Measurements from ENCODE around the gene NUBP2. TPM values are rescaled to one million over a fixed set of nuclear protein-coding genes. Genes with fewer than 3 reads are reported as not detected.

NUBP2 gene
- total and polyA plus RNA-seq, 4 donors = 28.9 to 80.9 (median 54.1) TPM

- H3K27ac ChIP-seq (ENCODE audit: low read depth in 1 of 2, low read length in 2 of 2) = no peak overlapping the region
- peaks cover 0 to 34% (median 5%) of the 10 kb centered on the region in 4 donors for H3K36me3 ChIP-seq (ENCODE audit: control insufficient read depth in 4 of 4, insufficient read depth in 3 of 4, low read depth in 1 of 4, low read length in 3 of 4)
- no peak for DNase-seq (ENCODE audit: low spot score)
- H3K9ac ChIP-seq (ENCODE audit: low read depth in 1 of 2, low read length in 2 of 2) = no peak overlapping the region
- 91% methylated on average over 51 of the region's 51 CpGs for WGBS
- no peak overlapping the region for H3K4me3 ChIP-seq (ENCODE audit: low read depth in 1 of 3, low read length in 3 of 3)
- TF ChIP-seq RAD21 (IDR thresholded peaks at IDR 0.05) = no peak
- peaks cover 8 to 61% (median 39%) of the 10 kb centered on the region in 4 donors for H3K4me1 ChIP-seq (ENCODE audit: control insufficient read depth in 4 of 4, insufficient read depth in 4 of 4, low read length in 3 of 4)
- no peaks in the 10 kb centered on the region for H3K9me3 ChIP-seq (ENCODE audit: control insufficient read depth in 4 of 4, low read length in 3 of 4)
- H3K27me3 ChIP-seq (ENCODE audit: control insufficient read depth in 4 of 4, insufficient read depth in 4 of 4, low read length in 3 of 4) = no peaks in the 10 kb centered on the region
These were observed 3.7 kb downstream of the NUBP2 start for GRCh38 chr16:1786242-1787055.

GRCh38 chr16:1787056-1787321, 4.2 kb downstream of the NUBP2 start:
- H3K9me3 ChIP-seq (ENCODE audit: control insufficient read depth in 4 of 4, low read length in 3 of 4) = no peaks in the 10 kb centered on the region
- H3K27ac ChIP-seq (ENCODE audit: low read depth in 1 of 2, low read length in 2 of 2) = no peak overlapping the region
- H3K36me3 ChIP-seq (ENCODE audit: control insufficient read depth in 4 of 4, insufficient read depth in 3 of 4, low read depth in 1 of 4, low read length in 3 of 4) = peaks cover 0 to 34% (median 5%) of the 10 kb centered on the region in 4 donors
- no peak for DNase-seq (ENCODE audit: low spot score)
- H3K27me3 ChIP-seq (ENCODE audit: control insufficient read depth in 4 of 4, insufficient read depth in 4 of 4, low read length in 3 of 4) = no peaks in the 10 kb centered on the region
- H3K9ac ChIP-seq (ENCODE audit: low read depth in 1 of 2, low read length in 2 of 2) = no peak overlapping the region
- H3K4me3 ChIP-seq (ENCODE audit: low read depth in 1 of 3, low read length in 3 of 3) = no peak overlapping the region
- no peak for TF ChIP-seq FOXA1 (IDR thresholded peaks at IDR 0.05)
- no peak for TF ChIP-seq REST (IDR thresholded peaks at IDR 0.05)
- TF ChIP-seq SP1 (IDR thresholded peaks at IDR 0.05) = no peak
- no peak for TF ChIP-seq CTCF (IDR thresholded peaks at IDR 0.05; ENCODE audit: low read depth, low read length, missing input control)
- TF ChIP-seq RAD21 (IDR thresholded peaks at IDR 0.05) = no peak
- TF ChIP-seq FOXA2 (IDR thresholded peaks at IDR 0.05) = no peak
- TF ChIP-seq RXRA (IDR thresholded peaks at IDR 0.05) = no peak
- WGBS = 94% methylated on average over 6 of the region's 6 CpGs
- peaks cover 7 to 62% (median 41%) of the 10 kb centered on the region in 4 donors for H3K4me1 ChIP-seq (ENCODE audit: control insufficient read depth in 4 of 4, insufficient read depth in 4 of 4, low read length in 3 of 4)

GRCh38 chr16:1787322-1788094, 4.7 kb downstream of the NUBP2 start:
- TF ChIP-seq RAD21 (IDR thresholded peaks at IDR 0.05) (no peak), HNF4G (IDR thresholded peaks at IDR 0.05) (no peak), CTCF (IDR thresholded peaks at IDR 0.05; ENCODE audit: low read depth, low read length, missing input control) (no peak), MAX (IDR thresholded peaks at IDR 0.05) (no peak), GABPA (IDR thresholded peaks at IDR 0.05 in 1 of 2, conservative IDR thresholded peaks at IDR 0.05 in 1 of 2) (no peak), REST (IDR thresholded peaks at IDR 0.05) (no peak), ATF3 (IDR thresholded peaks at IDR 0.05) (no peak), NR2F2 (IDR thresholded peaks at IDR 0.05) (no peak), FOXA1 (IDR thresholded peaks at IDR 0.05) (no peak), FOXA2 (IDR thresholded peaks at IDR 0.05) (no peak)
- peaks cover 7 to 67% (median 46%) of the 10 kb centered on the region in 4 donors for H3K4me1 ChIP-seq (ENCODE audit: control insufficient read depth in 4 of 4, insufficient read depth in 4 of 4, low read length in 3 of 4)
- H3K9me3 ChIP-seq (ENCODE audit: control insufficient read depth in 4 of 4, low read length in 3 of 4) = no peaks in the 10 kb centered on the region
- no peak overlapping the region for H3K4me3 ChIP-seq (ENCODE audit: low read depth in 1 of 3, low read length in 3 of 3)
- no peak overlapping the region for H3K27ac ChIP-seq (ENCODE audit: low read depth in 1 of 2, low read length in 2 of 2)
- no peaks in the 10 kb centered on the region for H3K27me3 ChIP-seq (ENCODE audit: control insufficient read depth in 4 of 4, insufficient read depth in 4 of 4, low read length in 3 of 4)
- DNase-seq (ENCODE audit: low spot score) = no peak
- no peak overlapping the region for H3K9ac ChIP-seq (ENCODE audit: low read depth in 1 of 2, low read length in 2 of 2)
- WGBS = 92% methylated on average over 44 of the region's 44 CpGs
- peaks cover 0 to 34% (median 5%) of the 10 kb centered on the region in 4 donors for H3K36me3 ChIP-seq (ENCODE audit: control insufficient read depth in 4 of 4, insufficient read depth in 3 of 4, low read depth in 1 of 4, low read length in 3 of 4)

All from liver (tissue), 9 donors.